CD4-positive, alpha-beta T cell treated with Interleukin-4 for 1 hour (primary cell): ENCODE measurements around the gene MAP3K4.

Source experiments
- DNase-seq, 2 donors: peaks; one replicate each; pipeline ENCODE4 v3.0.0-alpha.2; 2020 to 2022

Gene MAP3K4, protein sequence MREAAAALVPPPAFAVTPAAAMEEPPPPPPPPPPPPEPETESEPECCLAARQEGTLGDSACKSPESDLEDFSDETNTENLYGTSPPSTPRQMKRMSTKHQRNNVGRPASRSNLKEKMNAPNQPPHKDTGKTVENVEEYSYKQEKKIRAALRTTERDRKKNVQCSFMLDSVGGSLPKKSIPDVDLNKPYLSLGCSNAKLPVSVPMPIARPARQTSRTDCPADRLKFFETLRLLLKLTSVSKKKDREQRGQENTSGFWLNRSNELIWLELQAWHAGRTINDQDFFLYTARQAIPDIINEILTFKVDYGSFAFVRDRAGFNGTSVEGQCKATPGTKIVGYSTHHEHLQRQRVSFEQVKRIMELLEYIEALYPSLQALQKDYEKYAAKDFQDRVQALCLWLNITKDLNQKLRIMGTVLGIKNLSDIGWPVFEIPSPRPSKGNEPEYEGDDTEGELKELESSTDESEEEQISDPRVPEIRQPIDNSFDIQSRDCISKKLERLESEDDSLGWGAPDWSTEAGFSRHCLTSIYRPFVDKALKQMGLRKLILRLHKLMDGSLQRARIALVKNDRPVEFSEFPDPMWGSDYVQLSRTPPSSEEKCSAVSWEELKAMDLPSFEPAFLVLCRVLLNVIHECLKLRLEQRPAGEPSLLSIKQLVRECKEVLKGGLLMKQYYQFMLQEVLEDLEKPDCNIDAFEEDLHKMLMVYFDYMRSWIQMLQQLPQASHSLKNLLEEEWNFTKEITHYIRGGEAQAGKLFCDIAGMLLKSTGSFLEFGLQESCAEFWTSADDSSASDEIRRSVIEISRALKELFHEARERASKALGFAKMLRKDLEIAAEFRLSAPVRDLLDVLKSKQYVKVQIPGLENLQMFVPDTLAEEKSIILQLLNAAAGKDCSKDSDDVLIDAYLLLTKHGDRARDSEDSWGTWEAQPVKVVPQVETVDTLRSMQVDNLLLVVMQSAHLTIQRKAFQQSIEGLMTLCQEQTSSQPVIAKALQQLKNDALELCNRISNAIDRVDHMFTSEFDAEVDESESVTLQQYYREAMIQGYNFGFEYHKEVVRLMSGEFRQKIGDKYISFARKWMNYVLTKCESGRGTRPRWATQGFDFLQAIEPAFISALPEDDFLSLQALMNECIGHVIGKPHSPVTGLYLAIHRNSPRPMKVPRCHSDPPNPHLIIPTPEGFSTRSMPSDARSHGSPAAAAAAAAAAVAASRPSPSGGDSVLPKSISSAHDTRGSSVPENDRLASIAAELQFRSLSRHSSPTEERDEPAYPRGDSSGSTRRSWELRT (N-terminal part only)

DNA sequence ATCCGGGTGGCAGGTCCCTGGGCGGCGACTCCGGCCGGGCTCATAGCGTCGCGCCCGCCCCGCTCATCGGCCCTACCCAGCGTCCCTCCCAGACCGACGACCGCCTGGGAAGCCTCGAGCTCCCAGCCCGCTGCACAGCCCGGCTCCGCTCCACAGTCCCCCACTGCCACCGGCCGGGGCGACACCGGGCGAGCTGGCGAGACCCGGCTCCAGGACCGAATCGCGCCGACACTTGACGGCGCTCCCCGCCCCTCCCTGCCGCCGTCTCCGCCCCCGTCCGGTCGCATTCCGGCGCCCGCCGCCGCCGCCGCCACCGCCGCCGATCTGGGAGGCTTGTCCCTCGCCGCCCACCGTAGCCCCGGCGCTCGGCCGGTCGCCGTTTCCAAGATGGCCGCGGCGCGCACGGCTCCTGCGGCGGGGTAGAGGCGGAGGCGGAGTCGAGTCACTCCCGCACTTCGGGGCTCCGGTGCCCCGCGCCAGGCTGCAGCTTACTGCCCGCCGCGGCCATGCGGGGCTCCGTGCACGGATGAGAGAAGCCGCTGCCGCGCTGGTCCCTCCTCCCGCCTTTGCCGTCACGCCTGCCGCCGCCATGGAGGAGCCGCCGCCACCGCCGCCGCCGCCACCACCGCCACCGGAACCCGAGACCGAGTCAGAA is at the start of gene MAP3K4:
Gene MAP3K4 (plus strand): TSS at position 364 of the 655 bp plus-strand sequence. CDS start 163 bp downstream, at position 527.
- DNase-seq, result peak; percentile 78 to 83

DNA sequence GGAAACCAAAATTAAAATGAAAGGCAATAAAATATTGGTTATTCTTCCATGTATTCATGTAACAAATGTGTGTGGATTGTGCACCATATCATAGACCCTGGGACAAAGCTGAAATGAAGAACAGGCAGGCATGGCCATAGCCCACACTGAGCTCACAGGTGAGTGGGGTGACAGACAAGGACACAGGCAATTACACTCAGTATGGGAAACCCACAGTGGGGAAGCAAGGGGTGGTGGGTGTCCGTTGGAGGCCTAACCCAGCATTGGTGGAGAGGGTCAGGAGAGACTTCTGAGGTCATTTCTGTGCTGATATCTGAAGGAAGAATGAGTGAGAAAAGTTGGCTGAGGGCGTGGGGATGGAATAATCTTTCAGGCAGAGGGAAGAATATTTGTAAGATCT is 47.6 kb upstream of the MAP3K4 start:
- no peak for DNase-seq

DNA sequence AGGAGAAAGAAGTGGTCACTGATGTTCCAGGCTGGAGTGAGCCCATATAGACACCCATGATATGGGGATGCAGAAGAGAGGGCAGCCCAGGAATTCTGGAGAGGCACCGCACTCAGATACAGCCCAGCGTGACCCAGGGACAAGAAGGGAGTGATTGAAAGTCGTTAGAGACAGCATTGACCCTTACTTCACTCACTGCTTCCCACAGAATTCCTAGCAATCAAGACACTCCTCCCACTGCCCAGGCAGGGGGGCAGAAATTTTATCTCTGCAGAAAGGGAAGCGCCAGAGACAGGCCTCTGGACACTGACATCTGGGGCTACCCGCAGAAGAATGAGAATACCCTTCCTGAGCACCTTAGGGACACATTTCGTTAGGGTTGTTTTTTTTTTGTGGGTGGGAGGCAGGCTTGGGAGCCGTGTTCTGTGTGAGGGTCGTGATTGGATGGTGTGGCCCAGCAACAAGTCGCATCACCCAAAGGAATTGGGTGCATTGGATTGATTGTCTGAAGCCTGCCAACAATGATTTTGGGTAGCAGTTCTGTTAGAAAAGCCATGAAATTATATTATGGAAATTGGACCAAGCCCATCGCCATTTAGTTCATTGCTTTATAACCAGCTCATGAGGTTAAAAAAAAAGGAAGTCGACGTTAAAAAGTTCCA is 45.9 kb upstream of the MAP3K4 start:
- no peak for DNase-seq

DNA sequence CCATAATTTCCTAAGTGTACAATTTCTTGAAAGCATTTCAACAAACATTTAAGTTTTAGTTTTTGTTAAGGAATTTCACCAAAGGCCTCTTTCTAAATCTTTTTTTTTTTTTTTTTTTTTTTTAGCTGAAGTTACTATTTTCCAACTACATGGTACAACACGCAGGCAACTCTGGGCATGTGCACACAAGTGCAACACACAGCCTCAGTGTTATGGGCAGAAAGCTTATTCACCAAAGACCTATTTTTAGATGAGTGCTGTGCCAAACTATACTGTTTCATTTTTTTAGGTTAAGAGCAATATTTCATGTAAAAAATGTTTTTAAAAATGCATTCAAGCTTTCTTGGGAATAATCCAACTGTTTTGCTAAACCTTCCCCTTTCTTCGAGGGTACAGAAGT is 42.0 kb upstream of the MAP3K4 start:
- no peak for DNase-seq

DNA sequence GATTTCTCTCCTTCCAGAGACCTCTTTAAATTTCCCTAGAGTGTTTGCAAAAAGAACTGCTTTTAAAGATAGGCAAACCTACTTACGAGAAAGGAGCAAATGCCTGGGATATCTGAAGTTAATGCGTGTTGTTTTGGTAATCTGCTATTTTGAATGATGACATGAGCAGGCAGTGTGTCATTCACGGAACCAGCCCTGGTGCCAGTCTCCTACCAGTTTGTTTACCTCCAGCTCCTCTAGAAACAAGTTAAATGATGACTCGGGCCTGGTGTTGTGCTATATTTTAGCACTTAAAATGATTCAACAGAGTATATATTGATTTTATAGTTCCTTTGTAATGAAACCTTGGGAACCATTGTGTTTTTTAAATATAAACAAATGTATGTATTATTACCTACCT is 41.1 kb upstream of the MAP3K4 start:
- DNase-seq, result no peak

DNA sequence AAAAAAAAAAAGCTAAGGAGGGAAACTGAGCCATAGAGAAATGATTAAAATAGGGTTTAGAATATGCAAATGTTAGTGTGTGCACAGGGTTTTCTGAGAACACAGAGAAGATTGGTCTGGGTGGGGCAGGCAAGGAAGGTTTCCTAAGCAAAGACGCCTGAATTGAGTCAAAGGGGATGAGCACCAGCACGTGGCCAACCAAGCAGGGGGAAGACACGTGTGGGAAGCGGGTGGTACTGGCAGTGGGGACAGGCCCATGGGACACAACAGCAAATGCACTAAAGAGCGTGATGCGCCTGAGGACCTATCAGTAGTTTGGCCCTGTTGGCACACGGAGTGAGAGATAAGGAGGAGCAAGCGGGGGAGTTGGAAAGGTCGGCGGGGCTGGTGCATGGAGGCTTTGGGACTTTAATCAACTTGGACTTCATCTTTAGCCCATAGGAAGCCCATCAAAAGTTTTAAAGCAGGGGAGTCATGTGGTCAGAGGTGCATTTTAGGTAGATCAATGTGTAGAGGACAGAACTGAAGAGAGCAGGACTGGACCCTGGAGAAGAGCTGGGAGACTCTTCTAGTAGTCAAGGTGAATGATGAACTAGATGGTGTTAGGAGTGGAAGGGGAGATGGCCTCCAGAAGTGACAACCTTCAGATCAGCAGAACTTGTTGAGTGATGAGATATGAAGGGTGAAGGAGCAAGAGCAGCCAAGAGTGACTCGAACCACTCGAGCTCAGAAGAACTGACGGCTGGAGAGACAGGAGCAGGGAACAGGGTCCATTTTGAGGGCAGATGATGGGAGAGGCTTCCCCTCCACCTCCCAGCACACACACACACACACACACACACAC is 40.2 kb upstream of the MAP3K4 start:
- DNase-seq, result no peak

DNA sequence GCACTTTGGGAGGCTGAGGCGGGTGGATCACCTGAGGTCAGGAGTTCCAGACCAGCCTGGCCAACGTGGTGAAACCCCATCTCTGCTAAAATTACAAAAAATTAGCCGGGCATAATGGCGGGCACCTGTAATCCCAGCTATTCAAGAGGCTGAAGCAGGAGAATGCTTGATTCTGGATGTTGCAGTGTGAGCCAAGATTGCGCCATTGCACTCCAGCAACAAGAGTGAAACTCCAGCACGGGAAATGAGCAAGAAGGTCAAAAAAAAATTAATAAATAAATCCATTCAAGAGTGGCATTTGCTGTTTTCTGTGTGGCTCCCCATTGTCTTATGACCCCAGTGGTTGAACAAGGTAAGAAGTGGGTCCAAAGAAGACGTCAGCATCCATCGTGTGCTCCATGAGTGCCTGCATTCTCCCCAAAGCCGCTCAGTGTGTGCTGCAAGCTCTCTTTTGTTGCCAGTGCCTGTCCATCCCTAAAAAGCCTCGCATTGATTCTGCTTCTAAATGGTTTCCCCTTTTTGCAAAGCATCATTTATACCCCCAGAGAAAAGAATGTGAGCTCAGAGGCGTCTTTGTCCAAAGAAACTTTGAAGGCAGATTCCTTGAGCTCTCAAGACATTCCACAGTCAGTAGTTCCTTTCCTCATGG is 38.8 kb upstream of the MAP3K4 start:
- DNase-seq, result no peak

DNA sequence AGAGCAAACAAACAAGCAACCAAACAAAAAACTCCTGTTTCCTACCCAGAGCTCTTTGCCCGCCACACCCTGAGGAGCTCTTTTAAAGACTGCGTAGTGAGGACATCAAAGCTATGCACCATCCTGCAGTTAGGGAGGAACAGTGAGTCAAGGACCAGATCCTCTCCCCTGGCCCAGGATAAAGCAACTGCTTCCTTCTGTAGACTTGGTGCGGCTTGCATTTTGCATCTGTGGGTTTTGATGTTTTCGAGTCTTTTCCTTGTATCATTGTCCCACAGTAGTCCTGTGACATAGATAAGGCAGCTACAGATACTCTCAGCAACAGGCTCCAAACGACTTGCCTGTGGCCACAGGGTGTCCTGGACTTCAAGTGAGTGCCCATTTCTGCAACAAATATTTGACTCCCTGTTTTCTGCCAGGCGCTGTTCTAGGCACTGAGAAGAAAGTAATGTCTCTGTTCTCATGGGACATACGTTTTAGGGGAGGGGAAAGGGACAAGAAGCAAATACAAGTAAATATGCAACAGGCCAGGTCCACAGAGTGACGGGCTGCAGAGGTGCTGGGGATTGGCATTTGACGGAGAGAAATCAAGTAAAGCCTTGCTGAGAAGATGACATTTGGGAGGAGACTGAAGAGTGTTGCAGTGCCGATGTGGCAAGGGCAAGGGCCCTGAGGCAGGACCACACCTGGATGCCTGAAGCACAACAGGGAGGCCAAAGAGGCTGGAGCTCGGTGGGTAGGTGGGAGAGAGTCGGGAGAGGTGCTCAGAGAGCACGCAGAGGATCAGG is 35.9 kb upstream of the MAP3K4 start:
- DNase-seq, result no peak

DNA sequence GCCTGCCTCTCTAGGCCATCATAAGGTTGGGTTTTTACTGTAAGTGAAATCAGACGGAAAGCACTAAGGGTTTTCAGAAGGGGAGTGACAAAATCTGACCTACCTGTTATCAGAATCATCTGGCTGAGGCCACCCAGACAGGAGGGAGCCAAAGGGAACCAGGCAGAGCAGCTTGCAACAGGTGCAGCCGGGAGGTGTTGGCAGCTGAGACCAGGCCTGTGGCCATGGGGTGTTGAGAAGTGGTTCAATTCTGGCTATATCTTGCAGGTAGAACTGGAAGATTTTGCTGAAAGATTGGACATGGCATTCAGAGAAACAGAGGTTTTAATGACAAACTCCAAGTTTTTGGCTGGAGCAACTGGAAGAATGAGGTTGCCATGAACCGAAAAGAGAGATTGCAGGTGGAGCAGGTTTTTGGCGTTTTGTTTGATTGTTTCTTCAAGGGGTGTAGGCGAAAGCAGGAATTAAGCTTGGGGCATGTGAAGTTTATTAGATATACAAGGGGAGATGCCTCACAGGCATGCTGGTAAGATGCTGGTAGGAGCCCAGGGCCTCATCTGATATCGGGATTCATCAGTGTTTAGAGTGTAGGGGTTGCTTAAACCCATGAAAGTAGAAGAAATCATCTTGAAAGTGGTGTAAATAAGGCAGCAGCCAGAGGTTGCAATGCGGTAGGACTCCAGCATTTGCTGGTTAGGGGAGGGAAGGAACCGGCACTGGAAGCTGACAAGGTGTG is 35.1 kb upstream of the MAP3K4 start:
- DNase-seq, result no peak

DNA sequence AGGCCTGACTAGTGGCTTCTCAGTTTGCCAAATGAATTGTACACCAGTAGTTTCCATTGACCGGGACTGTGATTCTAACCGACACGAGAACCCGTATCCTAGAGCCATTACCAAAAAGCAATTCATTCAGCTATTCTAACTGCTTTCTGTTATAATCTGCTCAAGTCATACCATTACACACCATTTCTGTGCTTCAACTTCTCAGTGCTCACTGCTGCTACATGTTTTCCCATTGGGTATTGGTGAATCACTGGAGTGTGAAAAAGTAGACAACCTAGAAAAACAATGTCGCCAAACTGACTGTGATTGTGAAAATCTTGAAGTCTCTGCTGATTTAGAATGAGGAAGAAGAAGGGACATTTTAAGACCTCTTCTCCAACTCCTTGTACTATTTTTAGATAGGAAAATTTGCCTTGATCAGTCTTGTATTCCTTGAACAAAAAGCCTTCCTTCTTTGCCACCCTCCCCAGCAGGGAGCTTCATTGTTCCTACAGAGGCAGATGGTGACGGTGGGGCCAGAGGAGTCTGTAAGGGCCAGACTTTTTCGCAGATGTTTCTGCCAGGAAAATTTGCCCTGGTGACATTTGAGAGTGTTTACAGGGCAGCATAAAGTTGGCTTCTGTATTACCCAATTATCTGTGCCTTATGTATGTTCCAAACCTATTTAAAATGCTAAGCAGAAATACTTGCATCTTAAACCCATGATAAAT is 31.7 kb upstream of the MAP3K4 start:
- DNase-seq, result no peak

DNA sequence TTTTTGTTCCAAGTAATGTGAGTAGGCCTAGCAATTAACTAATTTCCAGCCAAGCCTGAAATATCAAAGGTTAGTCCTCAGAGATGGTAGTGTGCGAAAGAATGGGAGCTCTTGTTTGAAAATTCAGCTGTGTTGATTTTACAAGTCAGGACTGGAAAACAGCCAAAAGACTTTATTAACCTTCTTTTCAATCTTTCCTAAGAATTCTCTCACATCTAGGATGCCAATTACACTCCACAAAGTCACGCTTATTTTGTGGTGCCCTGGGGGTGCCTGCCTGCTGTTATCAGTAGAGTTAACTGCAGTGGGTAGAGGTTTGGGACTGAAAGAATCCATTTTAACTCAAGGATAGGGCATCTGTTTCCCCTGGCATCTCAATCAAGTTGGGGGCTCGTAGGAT is 30.7 kb upstream of the MAP3K4 start:
- DNase-seq, result no peak

DNA sequence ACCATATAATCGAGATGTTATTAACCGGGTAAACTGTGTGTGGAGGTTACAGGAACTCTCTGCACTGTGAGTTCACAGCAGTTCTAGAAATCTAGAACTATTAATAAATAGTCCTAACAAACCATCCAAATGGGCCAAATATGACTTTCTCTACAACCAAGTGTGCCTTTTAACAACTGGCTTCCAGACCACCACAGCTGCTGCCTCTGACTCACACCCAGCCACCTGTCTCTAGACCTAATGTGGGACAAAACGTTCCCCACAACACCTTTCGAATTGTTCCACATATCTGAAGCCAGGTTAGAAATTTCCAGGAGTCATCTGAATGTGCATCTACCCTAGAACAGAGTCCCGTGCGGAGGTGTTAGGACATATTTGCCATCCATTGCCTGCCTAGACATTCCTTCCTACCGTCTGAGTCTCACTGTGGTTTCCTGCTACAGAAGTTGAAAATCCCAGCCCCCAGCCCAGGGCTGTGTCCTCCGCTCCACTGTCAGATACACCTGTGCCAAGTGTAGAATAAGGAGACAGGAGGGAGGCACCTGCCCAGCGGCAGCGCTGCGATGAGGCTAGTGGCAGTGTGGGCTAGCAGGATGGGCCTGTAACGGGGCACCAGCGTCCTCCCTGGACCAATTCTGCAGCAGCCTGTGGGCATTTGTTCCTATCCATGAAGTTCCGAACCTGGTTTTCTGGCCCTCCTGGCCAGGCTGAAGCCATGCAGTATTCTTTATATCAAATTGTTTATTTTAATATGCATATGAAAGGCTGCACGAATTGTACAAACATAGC is 28.5 kb upstream of the MAP3K4 start:
- no peak for DNase-seq

DNA sequence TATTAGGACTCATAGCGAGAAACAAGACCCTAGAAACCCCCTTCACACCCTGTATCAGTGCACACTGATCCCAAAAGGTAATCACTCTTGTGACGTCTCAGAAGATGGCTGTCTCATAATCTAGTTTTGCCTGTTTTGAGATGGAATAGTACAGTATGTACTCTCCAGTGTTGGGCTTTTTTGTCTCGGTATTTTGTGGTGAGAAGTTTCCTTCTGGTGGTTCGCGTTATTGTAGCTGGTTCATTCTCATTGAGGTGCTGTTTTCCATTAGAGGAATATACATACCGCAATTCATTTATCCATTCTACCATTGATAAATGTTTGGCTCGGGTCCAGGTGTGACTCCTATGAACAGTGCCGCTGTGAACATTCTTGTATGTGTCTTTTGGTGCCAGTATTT is 27.9 kb upstream of the MAP3K4 start:
- no peak for DNase-seq

DNA sequence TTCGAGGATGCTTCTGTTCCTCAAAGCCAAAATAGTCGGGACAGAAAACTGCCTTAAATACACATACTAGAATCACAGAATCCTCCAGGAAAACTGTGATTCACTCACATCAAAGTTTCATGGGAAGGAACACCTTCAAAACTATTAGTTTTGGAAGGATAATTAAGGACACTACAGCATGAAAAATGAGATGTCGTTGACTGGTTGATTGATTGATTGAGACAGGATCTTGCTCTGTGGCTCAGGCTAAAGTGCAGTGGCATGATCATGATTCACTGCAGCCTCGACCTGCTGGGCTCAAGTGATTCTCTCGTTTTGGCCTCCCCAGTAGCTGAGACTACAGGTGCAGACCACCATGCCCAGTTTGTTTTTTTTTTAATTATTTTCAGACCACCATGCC is 25.7 kb upstream of the MAP3K4 start:
- DNase-seq, result no peak

DNA sequence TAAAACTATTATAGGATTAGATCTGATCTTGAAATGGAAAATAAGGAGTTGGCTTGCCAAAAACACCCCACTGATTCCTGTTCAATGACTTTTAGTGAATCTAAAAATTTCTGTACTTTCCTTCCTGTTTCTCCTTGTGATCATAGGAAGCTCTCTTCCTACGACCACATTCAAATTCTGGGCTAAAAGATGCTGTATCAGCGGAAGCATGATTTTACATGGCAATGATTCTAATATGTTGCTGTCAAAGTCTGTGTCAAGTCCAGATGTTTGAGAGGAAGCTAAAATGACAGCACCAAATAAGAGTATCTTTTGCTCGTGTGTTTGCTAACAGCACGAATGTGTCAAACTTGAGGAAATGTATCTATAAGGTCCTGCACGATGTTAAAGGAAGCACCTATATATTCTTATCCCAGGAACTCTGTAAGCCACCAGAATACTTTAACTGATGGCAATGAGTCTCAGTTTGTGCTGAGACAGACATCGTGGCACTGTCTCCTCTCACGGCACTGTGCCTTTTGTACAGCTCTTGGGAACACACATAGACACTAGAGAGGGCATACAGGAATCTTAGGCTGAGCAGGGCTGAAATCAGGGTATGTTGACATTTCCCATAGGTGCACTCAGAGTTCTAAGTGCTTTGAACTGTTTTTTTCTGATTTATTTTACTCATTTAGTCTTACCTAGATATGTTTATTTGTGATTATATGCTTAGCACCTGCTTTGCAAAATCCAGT is 24.9 kb upstream of the MAP3K4 start:
- DNase-seq, result no peak

DNA sequence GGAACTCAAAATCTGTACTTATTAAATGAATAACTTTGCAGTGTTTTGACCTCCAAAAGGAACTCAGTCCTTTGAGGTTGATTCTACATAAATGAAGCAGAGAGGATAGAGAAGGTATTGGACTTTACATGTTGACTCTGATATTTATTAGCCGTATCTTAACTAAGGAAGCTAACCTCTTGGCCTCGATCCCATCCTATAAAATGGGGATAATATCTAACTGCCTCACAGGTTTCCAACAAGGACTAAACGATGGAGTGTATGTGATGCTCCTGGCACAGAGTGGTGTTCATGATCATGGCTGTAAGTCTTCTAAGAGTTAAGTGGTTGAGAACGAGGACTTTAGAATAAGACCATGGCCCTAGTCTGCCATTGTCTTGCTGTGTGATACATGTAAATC is 24.2 kb upstream of the MAP3K4 start:
- DNase-seq, result no peak

DNA sequence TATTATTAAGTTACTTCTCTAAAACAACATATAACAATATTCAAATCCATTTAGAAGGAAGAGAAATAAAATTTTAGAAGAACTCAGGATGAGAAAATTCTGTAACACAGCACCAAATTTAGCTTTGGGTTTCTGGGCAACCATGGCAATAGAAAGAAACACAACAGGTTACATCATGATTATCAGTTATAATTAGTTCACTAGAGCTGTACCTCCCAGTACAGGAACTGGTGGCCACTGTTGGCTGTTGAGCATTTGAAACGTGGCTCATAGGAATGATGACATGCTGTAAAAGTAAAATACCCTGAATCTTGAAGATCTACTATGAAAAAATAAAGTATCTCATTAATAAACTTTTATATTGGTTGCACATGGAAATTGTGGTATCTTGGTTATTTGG is 23.7 kb upstream of the MAP3K4 start:
- DNase-seq, result no peak
